Rectal smooth muscle tissue (tissue), 1 donor: Measurements from ENCODE around the gene DEFB131B.
"Not testable (repeated sequence)": the region's sequence is repeated elsewhere in the genome, so short reads cannot be mapped to it uniquely, and the experiment has no call there.

Experiments used
- H3K27ac ChIP-seq: one replicate; pipeline ENCODE4 v1.7.0; 2013; ENCODE audit warnings: low read depth, low read length, inconsistent platforms
- H3K27me3 ChIP-seq: one replicate; pipeline ENCODE4 v1.7.0; 2013; ENCODE audit warnings: low read length; ENCODE audit not compliant: control insufficient read depth, insufficient read depth
- H3K36me3 ChIP-seq: one replicate; pipeline ENCODE4 v1.7.0; 2013; ENCODE audit warnings: low read length; ENCODE audit not compliant: control insufficient read depth, insufficient read depth
- H3K4me1 ChIP-seq: one replicate; pipeline ENCODE4 v1.7.0; 2013; ENCODE audit warnings: low read length; ENCODE audit not compliant: control insufficient read depth, insufficient read depth
- H3K4me3 ChIP-seq: one replicate; pipeline ENCODE4 v1.7.0; 2013; ENCODE audit warnings: low read length
- H3K9ac ChIP-seq: one replicate; pipeline ENCODE4 v1.7.0; 2013; ENCODE audit warnings: low read length

Gene DEFB131B, protein sequence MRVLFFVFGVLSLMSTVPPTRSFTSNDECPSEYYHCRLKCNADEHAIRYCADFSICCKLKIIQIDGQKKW

DNA sequence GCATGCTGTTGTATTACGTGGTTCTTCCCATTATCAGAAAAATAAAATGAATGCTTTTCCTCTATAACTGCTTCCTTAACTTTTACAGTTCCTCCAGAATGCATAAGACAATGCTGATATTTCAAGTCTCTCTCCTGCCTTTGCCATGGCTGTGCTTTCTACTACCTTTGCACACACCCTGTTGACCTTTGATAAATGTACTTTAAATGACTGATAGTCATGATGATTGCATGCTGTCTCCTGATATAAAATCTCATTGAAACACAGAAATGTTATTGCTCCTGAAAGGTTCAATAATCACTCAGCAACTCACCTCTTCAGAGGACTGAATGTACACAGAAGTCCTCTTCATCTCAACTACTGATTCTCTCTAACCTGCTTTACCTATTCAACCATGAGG, at the start of gene DEFB131B:
TSS of gene DEFB131B (plus strand) at position 395 of the 400 bp plus-strand sequence. CDS start at position 395, 0 bp downstream.
- H3K4me1 ChIP-seq, H3K4me3 ChIP-seq, H3K9ac ChIP-seq, H3K27me3 ChIP-seq, H3K36me3 ChIP-seq, H3K27ac ChIP-seq: not testable (repeated sequence)

GRCh38 chr11:71829247-71829646, 49.0 kb upstream of the DEFB131B start:
- not testable (repeated sequence) for H3K27me3 ChIP-seq, H3K27ac ChIP-seq, H3K4me1 ChIP-seq, H3K9ac ChIP-seq, H3K4me3 ChIP-seq, H3K36me3 ChIP-seq

DNA sequence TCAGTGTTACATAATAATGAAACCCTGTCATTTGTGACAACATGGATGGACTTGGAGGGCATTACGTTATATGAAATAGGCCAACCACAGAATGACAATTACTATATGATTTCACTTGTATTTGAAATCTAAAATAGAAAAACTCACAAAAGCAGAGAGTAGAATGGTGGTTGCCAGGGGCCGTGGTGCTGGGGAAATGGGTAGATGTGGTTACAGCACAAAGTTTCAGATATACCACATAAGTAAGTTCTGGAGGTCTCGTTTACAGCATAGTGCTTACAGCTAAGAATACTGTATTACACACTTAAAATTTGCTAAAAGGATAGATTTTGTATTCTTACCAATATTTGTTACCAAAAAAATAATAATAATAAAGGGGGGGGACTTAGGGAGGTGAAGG, 48.6 kb upstream of the DEFB131B start:
- H3K4me3 ChIP-seq, H3K27me3 ChIP-seq, H3K36me3 ChIP-seq, H3K27ac ChIP-seq, H3K9ac ChIP-seq, H3K4me1 ChIP-seq: not testable (repeated sequence)

- H3K9ac ChIP-seq, H3K4me3 ChIP-seq, H3K27ac ChIP-seq, H3K27me3 ChIP-seq, H3K36me3 ChIP-seq, H3K4me1 ChIP-seq: not testable (repeated sequence)
Measured at GRCh38 chr11:71832811-71833210, 45.4 kb upstream of the DEFB131B start, which contains the start of gene DEFB108B. Gene DEFB108B (plus strand): TSS chr11:71833200. CDS start chr11:71833200, 0 bp downstream.

DNA sequence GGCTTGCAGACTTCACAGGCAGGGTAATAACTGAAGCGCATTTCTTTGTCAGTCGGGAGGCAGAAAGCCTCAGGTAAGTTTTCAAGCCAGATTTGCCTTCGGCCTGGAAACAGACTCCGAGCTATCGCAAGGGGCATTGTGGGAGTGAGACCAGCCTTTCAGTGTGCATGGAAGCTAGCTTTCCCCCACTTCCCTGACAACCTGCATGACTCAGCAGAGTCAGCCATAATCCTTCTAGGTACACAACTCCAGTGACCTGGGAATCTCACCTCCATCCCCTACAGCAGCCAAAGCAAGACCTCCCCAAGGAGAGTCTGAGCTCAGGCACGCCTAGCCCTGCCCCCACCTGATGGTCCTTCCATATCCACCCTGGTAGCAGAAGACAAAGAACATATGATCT, 35.5 kb upstream of the DEFB131B start:
- not testable (repeated sequence) for H3K4me1 ChIP-seq, H3K36me3 ChIP-seq, H3K4me3 ChIP-seq, H3K9ac ChIP-seq, H3K27me3 ChIP-seq, H3K27ac ChIP-seq

- H3K4me1 ChIP-seq, H3K36me3 ChIP-seq, H3K9ac ChIP-seq, H3K27me3 ChIP-seq, H3K27ac ChIP-seq, H3K4me3 ChIP-seq: not testable (repeated sequence)
Measured at GRCh38 chr11:71843355-71843754, 34.9 kb upstream of the DEFB131B start.

DNA sequence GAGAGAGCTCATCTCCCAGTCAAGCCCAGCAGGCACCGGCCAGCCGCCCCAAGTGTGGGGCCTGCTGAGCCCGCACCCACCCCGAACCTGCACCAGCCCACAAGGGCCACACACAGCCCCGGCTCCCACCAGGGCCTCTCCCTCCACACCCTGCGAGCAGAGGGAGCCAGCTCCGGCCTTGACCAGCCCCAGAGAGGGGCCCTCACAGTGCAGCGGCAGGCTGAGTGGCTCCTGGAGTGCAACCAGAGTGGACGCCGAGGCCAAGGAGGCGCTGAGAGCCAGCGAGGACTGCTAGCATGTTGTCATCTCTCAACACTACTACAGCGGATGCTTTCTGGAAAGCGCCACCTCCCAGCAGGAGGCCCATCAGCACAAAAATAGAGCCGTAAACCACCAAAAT, 34.4 kb upstream of the DEFB131B start:
- no peak overlapping the region for H3K27ac ChIP-seq
- no peaks in the 10 kb centered on the region for H3K4me1 ChIP-seq
- H3K4me3 ChIP-seq = no peak overlapping the region
- H3K27me3 ChIP-seq = no peaks in the 10 kb centered on the region
- H3K36me3 ChIP-seq = no peaks in the 10 kb centered on the region
- no peak overlapping the region for H3K9ac ChIP-seq

GRCh38 chr11:71853895-71854294, 24.4 kb upstream of the DEFB131B start:
- not testable (repeated sequence) for H3K4me1 ChIP-seq, H3K4me3 ChIP-seq, H3K27ac ChIP-seq, H3K36me3 ChIP-seq, H3K27me3 ChIP-seq, H3K9ac ChIP-seq

DNA sequence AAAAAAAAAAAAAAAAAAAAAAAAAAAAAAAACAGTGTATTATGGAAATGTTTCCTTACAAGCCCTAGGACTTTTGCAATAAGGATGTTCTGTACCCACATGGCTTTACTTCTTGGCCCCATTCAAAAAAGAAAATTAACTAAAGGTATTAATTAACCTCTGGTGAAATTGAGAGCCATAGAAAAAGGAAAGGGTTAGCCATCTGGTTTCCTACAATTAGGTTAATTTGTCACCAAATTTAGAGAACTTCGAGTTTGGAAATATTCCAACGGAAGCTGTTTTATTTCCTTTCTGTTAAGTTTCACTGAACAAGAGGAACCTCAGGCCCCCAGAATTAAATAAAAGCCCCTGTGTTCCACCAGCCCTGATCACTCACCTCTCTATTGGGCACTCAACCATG, 22.4 kb upstream of the DEFB131B start:
- not testable (repeated sequence) for H3K27ac ChIP-seq, H3K36me3 ChIP-seq, H3K9ac ChIP-seq, H3K27me3 ChIP-seq, H3K4me3 ChIP-seq, H3K4me1 ChIP-seq

- not testable (repeated sequence) for H3K27me3 ChIP-seq, H3K27ac ChIP-seq, H3K36me3 ChIP-seq, H3K9ac ChIP-seq, H3K4me1 ChIP-seq, H3K4me3 ChIP-seq
Measured at GRCh38 chr11:71860835-71861234, 17.4 kb upstream of the DEFB131B start.

DNA sequence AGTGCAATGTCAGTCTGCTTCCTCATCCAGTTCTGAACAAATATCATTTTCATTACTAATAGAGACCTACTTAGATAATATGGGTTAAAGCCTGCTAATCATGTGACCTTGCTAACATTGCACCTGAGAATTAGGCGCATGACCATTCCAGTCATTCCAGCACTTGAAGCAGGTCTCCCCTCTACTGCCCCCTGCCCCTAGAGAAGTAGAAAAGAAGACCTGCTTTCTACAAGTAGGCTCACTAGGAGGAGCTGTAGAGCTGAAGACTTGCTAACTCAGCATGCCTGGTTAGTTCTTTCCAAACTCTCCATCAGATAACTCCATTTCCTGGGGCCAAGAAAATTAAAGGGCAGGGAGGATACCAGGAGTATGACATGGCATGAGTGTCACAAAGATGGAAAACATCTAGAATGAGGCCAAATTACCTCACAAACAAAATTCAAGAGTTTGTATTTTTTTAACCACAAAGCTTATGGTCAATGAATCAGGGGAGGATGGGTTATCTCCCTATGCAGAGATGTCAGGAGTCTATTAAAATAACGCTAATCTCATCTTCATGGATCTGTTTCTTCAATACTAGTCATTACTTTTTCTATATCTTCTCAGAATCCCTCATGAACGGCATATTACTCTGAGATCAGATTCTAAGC, 14.2 kb upstream of the DEFB131B start:
- H3K9ac ChIP-seq, H3K27me3 ChIP-seq, H3K4me1 ChIP-seq, H3K36me3 ChIP-seq, H3K4me3 ChIP-seq, H3K27ac ChIP-seq: not testable (repeated sequence)

DNA sequence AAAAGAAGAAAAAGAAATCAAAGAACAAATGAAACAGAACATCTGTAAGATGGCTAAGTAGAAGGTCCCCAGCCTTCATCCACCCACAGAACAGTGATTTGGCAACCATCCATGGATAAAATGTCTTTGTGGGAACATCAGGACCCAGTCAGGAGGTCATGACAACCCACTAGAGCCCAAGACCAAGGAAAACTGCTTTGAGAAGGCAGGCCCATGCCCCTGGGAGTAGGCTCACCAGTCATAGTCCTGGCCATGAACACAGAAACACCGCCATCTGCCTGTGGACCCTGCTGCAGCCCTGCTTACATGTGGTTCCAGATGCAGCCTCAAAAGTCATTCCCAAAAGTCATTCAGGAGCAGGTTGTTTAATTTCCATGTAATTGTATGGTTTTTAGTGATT, 11.0 kb upstream of the DEFB131B start:
- H3K36me3 ChIP-seq, H3K27ac ChIP-seq, H3K4me1 ChIP-seq, H3K4me3 ChIP-seq, H3K27me3 ChIP-seq, H3K9ac ChIP-seq: not testable (repeated sequence)

- not testable (repeated sequence) for H3K27me3 ChIP-seq, H3K36me3 ChIP-seq, H3K4me1 ChIP-seq, H3K9ac ChIP-seq, H3K4me3 ChIP-seq, H3K27ac ChIP-seq
Measured at GRCh38 chr11:71869931-71870330, 8.3 kb upstream of the DEFB131B start.
